Ectodermal cell (in vitro differentiated cells): Measurements from ENCODE around the gene ULK1.

Source experiments
- H3K27ac ChIP-seq: 2 replicates; pipeline ENCODE4 v1.7.0; 2013; ENCODE audit warnings: mild to moderate bottlenecking, low read depth, low read length; ENCODE audit not compliant: insufficient read depth, poor library complexity, severe bottlenecking
- H3K27me3 ChIP-seq: 2 replicates; pipeline ENCODE4 v1.7.0; 2013; ENCODE audit warnings: mild to moderate bottlenecking, low read length; ENCODE audit not compliant: insufficient read depth, control insufficient read depth, poor library complexity, severe bottlenecking
- H3K36me3 ChIP-seq: one replicate; pipeline ENCODE4 v1.7.0; 2013; ENCODE audit warnings: low read length; ENCODE audit not compliant: control insufficient read depth, insufficient read depth
- H3K4me1 ChIP-seq: one replicate; pipeline ENCODE4 v1.7.0; 2013; ENCODE audit warnings: low read length; ENCODE audit not compliant: control insufficient read depth, insufficient read depth
- H3K4me3 ChIP-seq: 2 replicates; pipeline ENCODE4 v1.7.0; 2013; ENCODE audit warnings: low read depth, low read length, control low read depth; ENCODE audit not compliant: insufficient read depth
- H3K9me3 ChIP-seq: 2 replicates; pipeline ENCODE4 v1.7.0; 2013; ENCODE audit warnings: mild to moderate bottlenecking, low read length, moderate library complexity; ENCODE audit not compliant: control insufficient read depth
- WGBS, 2 experiments: methylation state at CpG; one replicate each; pipeline ENCODE4 v1.1.7; 2013; ENCODE audit warnings: missing lambda C conversion rate in 2 of 2; 5-methylcytosine and 5-hydroxymethylcytosine counted together

Gene ULK1

GRCh38 chr12:131853832-131854797, 40.3 kb upstream of the ULK1 start:
- no peak overlapping the region for H3K27ac ChIP-seq
- 90 to 92% methylated on average over 35 of the region's 35 CpGs for whole genome bisulfite sequencing, 2 experiments
- H3K9me3 ChIP-seq = no peaks in the 10 kb centered on the region
- H3K27me3 ChIP-seq = no peaks in the 10 kb centered on the region
- no peaks in the 10 kb centered on the region for H3K36me3 ChIP-seq
- no peaks in the 10 kb centered on the region for H3K4me1 ChIP-seq
- H3K4me3 ChIP-seq = no peak overlapping the region

DNA sequence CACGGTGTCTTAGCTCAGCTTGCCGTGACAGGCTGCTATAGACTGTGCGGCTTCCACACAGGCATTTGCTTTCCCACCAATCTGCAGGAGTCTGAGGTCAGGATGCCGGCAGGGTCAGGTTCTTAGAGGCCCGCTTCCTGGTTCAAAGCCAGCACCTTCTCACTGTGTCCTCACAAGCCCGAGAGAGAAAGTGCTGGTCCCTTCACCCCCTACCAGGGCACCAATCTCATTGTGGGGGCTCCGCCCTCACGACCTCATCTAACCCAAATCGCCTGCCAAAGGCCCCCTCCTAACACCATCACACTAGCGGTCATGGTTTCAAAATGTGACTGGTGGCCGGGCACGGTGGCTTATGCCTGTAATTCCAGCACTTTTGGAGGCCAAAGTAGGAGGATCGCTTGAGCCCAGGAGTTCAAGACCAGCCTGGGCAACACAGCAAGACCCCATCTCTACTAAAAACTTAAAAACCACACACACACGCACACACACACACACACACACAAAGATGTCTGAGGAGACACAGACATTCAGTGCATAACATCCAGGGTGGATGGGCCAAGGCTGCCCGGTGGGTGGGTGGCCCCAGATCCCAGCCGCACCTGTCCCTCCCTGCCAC, 39.5 kb upstream of the ULK1 start:
- H3K36me3 ChIP-seq = no peaks in the 10 kb centered on the region
- H3K27me3 ChIP-seq = no peaks in the 10 kb centered on the region
- no peaks in the 10 kb centered on the region for H3K4me1 ChIP-seq
- WGBS, 2 experiments = 88 to 89% methylated on average over 16 of the region's 16 CpGs
- H3K4me3 ChIP-seq = no peak overlapping the region
- H3K27ac ChIP-seq = no peak overlapping the region
- H3K9me3 ChIP-seq = no peaks in the 10 kb centered on the region

- H3K4me1 ChIP-seq = peaks cover under 1% of the 10 kb centered on the region
- no peak overlapping the region for H3K4me3 ChIP-seq
- no peaks in the 10 kb centered on the region for H3K9me3 ChIP-seq
- H3K27ac ChIP-seq = no peak overlapping the region
- 71 to 73% methylated on average over 30 of the region's 30 CpGs for WGBS, 2 experiments
- H3K36me3 ChIP-seq = no peaks in the 10 kb centered on the region
- no peaks in the 10 kb centered on the region for H3K27me3 ChIP-seq
Observed at GRCh38 chr12:131855521-131856142, 38.8 kb upstream of the ULK1 start.

- Histone ChIP-seq H3K4me3 (no peak overlapping the region), H3K27me3 (no peaks in the 10 kb centered on the region), H3K27ac (no peak overlapping the region), H3K9me3 (no peaks in the 10 kb centered on the region), H3K4me1 (peaks cover 4% of the 10 kb centered on the region), H3K36me3 (no peaks in the 10 kb centered on the region)
- WGBS, 2 experiments = 89 to 90% methylated on average over 10 of the region's 10 CpGs
Observed at GRCh38 chr12:131856366-131857097, 37.9 kb upstream of the ULK1 start.

DNA sequence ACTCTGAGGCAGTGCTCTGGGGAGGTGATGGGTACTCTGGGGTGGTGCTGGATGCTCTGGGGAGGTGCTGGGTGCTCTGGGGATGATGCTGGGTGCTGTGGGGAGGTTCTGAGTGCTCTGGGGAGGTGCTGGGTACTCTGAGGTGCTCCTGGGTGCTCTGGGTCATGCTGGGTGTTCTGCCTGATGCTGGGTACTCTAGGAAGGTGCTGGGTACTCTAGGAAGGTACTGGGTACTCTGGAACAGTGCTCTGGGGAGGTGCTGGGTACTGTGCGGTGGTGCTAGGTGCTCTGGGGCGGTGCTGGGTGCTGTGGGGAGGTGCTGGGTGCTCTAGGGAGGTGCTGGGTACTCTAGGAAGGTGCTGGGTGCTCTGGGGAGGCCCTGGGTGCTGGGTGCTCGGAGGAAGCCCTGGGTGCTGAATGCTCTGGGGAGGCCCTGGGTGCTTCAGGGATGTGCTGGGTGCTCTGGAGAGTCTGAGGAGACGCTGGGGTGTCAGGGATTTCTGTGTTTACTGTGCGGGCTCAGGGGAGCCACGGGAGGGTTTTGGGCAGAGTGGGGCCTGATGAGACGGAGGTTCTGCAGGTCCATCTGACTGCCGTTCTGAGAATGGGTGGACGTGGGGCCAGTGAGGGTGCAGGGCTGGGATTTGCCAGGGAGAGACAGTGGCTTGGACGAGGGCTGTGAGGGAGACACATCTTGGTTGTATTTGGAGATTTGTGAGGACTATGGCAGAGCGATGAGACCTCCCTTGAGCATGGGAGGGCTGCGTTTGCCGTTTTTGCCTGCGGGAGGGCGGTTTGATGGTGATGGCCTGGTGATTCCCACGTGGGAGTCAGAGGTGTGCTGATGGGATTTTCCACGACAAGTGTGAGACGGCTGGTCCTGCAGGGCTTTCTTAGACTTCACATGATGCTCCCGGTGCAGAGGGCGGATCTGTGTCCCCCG, 36.2 kb upstream of the ULK1 start:
- no peaks in the 10 kb centered on the region for H3K9me3 ChIP-seq
- no peak overlapping the region for H3K27ac ChIP-seq
- H3K4me3 ChIP-seq = no peak overlapping the region
- H3K36me3 ChIP-seq = no peaks in the 10 kb centered on the region
- 92% methylated on average over 21 of the region's 21 CpGs for WGBS, 2 experiments
- H3K4me1 ChIP-seq = peaks cover 10% of the 10 kb centered on the region
- H3K27me3 ChIP-seq = no peaks in the 10 kb centered on the region

DNA sequence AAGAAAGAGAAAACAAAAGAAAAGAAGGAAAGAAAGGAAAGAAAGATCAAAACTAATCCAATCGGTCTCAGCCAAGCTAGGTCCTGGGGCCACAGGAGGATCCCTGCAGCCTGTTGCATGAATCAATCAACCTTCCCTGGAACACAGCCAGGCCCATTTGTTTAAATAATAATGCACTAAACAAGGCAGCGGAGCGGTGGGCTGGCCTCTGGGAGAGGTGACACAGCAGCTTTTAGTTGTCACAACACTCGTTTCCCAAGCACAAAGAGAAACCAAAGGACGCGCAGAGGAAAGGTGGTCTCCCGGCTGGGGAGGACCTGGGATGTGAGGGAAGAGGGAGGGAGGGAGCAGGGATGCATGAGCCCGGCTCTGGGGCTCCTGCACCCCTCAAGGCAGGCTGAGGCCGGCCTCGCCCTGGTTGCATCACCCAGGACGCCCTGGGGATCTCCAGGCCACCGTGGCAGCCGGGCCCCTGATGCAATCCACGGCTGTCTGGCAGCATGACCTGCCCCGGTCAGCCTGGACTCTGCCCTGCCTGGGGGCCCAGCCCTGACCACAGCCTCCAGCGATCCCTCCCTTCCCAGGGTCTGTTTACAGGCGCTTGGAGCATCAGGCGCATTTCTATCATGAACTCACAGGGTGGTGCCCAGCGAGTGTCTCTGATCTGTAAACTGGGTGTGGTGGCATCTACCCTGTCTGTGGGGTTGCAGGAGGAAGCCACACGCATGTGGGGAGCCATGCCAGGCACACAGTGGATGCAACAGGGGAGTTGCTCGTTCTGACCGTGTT, 33.8 kb upstream of the ULK1 start:
- Histone ChIP-seq H3K27me3 (no peaks in the 10 kb centered on the region), H3K9me3 (no peaks in the 10 kb centered on the region), H3K36me3 (no peaks in the 10 kb centered on the region), H3K4me3 (no peak overlapping the region), H3K27ac (peak overlapping the region; percentile 58), H3K4me1 (peaks cover 14% of the 10 kb centered on the region)
- 36 to 39% methylated on average over 22 of the region's 22 CpGs for WGBS, 2 experiments

DNA sequence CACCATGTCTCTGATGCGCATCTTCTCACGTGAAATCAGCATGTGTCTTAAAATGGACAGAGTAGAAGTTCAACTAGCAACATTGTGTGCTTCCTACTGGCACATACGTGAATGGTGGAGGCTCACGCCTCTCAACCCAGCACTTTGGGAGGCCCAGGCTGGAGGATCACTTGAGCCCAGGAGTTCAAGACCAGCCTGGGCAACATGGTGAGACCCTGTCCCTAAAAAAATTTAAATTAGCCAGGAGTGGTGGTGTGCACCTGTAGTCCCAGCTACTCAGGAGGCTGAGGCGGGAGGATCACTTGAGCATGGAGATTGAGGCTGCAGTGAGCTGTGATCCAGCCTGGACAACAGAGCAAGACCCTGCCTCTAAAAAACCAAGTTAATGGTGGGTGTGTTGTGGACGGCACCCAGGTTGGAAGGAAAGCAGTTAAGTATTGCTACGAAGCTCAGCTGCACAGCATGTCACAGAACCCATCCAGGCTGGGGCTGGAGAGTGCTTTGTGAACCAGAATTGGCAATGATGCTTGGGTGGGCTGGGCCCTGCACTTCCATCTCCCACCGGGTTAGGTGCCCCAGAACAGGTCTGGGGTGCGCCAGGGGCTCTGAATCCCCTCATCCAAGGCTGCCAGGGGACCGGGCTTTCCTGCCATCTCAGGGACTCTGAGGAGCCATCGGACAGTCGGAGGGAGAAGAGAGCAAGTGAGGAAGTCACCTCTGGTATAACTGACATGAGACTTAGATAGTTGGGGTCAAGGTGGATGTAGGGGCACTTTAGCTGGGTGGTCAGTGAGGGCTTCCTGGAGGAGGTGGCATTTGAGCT, 33.0 kb upstream of the ULK1 start:
- H3K27ac ChIP-seq = no peak overlapping the region
- 93% methylated on average over 12 of the region's 12 CpGs for WGBS, 2 experiments
- peaks cover 14% of the 10 kb centered on the region for H3K4me1 ChIP-seq

DNA sequence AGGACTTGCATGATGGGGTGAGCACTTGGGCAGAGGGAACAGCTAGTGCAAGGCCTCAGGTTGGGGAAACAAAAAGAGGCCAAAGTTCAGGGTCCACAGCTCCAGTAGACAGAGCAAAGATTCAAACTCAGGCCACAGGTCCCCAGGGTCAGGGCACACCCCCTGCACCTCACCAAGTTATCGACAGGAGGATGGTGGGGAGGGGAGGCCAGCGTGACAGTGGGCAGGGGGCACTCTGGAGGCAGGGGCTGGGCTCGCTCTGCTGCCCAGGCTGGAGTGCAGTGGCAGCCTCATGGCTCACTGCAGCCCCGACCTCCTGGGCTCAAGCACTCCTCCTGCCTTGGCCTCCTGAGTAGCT, 32.4 kb upstream of the ULK1 start:
- no peaks in the 10 kb centered on the region for H3K27me3 ChIP-seq
- H3K9me3 ChIP-seq = no peaks in the 10 kb centered on the region
- no peak overlapping the region for H3K27ac ChIP-seq
- H3K4me1 ChIP-seq = peaks cover 14% of the 10 kb centered on the region
- no peaks in the 10 kb centered on the region for H3K36me3 ChIP-seq
- WGBS, 2 experiments = 60 to 61% methylated on average over 4 of the region's 4 CpGs
- H3K4me3 ChIP-seq = no peak overlapping the region

More for the DNA sequence above, 33.0 kb upstream of the ULK1 start:
- Histone ChIP-seq H3K9me3 (no peaks in the 10 kb centered on the region), H3K36me3 (no peaks in the 10 kb centered on the region), H3K27me3 (no peaks in the 10 kb centered on the region), H3K4me3 (no peak overlapping the region)
